ENCODE results near the gene L3MBTL3. TPM values are rescaled to one million over a fixed set of nuclear protein-coding genes. Genes with fewer than 3 reads are reported as not detected.

The L3MBTL3 gene
- total RNA-seq, 1 donor: 41.2 TPM

GRCh38 chr6:130018744-130019325 lies 454 bp downstream of the L3MBTL3 start:
- no peaks in the 10 kb centered on the region for H3K27me3 ChIP-seq (ENCODE audit: insufficient read depth, low read length)
- peaks cover 12% of the 10 kb centered on the region for H3K4me1 ChIP-seq (ENCODE audit: insufficient read depth, low read length)
- no peaks in the 10 kb centered on the region for H3K9me3 ChIP-seq (ENCODE audit: low read depth, low read length)
- peak overlapping the region; percentile 89 for H3K4me3 ChIP-seq (ENCODE audit: low read length)

- Histone ChIP-seq H3K27me3 (ENCODE audit: insufficient read depth, low read length) (no peaks in the 10 kb centered on the region), H3K9me3 (ENCODE audit: low read depth, low read length) (no peaks in the 10 kb centered on the region), H3K4me3 (ENCODE audit: low read length) (peak overlapping the region; percentile 73), H3K4me1 (ENCODE audit: insufficient read depth, low read length) (peaks cover 12% of the 10 kb centered on the region)
These were observed 1.1 kb downstream of the L3MBTL3 start for GRCh38 chr6:130019326-130020072.

- Histone ChIP-seq H3K4me1 (ENCODE audit: insufficient read depth, low read length) (peaks cover 12% of the 10 kb centered on the region), H3K9me3 (ENCODE audit: low read depth, low read length) (no peaks in the 10 kb centered on the region), H3K4me3 (ENCODE audit: low read length) (peak overlapping the region; percentile 61), H3K27me3 (ENCODE audit: insufficient read depth, low read length) (no peaks in the 10 kb centered on the region)
These were observed 1.9 kb downstream of the L3MBTL3 start for GRCh38 chr6:130020073-130020906.

GRCh38 chr6:130020907-130021629 lies 2.7 kb downstream of the L3MBTL3 start:
- H3K4me1 ChIP-seq (ENCODE audit: insufficient read depth, low read length): peaks cover 12% of the 10 kb centered on the region
- no peaks in the 10 kb centered on the region for H3K27me3 ChIP-seq (ENCODE audit: insufficient read depth, low read length)
- no peaks in the 10 kb centered on the region for H3K9me3 ChIP-seq (ENCODE audit: low read depth, low read length)
- H3K4me3 ChIP-seq (ENCODE audit: low read length): peak overlapping the region; percentile 61

GRCh38 chr6:130026859-130027258 lies 8.5 kb downstream of the L3MBTL3 start:
- Histone ChIP-seq H3K4me3 (ENCODE audit: low read length) (no peak overlapping the region), H3K9me3 (ENCODE audit: low read depth, low read length) (no peaks in the 10 kb centered on the region), H3K27me3 (ENCODE audit: insufficient read depth, low read length) (no peaks in the 10 kb centered on the region), H3K4me1 (ENCODE audit: insufficient read depth, low read length) (peaks cover 15% of the 10 kb centered on the region)

GRCh38 chr6:130027948-130028347 lies 9.6 kb downstream of the L3MBTL3 start:
- no peaks in the 10 kb centered on the region for H3K27me3 ChIP-seq (ENCODE audit: insufficient read depth, low read length)
- peaks cover 19% of the 10 kb centered on the region for H3K4me1 ChIP-seq (ENCODE audit: insufficient read depth, low read length)
- no peak overlapping the region for H3K4me3 ChIP-seq (ENCODE audit: low read length)
- H3K9me3 ChIP-seq (ENCODE audit: low read depth, low read length): no peaks in the 10 kb centered on the region

- no peak overlapping the region for H3K4me3 ChIP-seq (ENCODE audit: low read length)
These were observed 10.8 kb downstream of the L3MBTL3 start for GRCh38 chr6:130029163-130029562.

GRCh38 chr6:130032758-130033340 lies 14.5 kb downstream of the L3MBTL3 start:
- Histone ChIP-seq H3K27me3 (ENCODE audit: insufficient read depth, low read length) (no peaks in the 10 kb centered on the region), H3K4me3 (ENCODE audit: low read length) (no peak overlapping the region), H3K9me3 (ENCODE audit: low read depth, low read length) (no peaks in the 10 kb centered on the region), H3K4me1 (ENCODE audit: insufficient read depth, low read length) (peaks cover 30% of the 10 kb centered on the region)

More at GRCh38 chr6:130029163-130029562, 10.8 kb downstream of the L3MBTL3 start:
- Histone ChIP-seq H3K9me3 (ENCODE audit: low read depth, low read length) (no peaks in the 10 kb centered on the region), H3K4me1 (ENCODE audit: insufficient read depth, low read length) (peaks cover 24% of the 10 kb centered on the region), H3K27me3 (ENCODE audit: insufficient read depth, low read length) (no peaks in the 10 kb centered on the region)

GRCh38 chr6:130033949-130034348 lies 15.6 kb downstream of the L3MBTL3 start:
- Histone ChIP-seq H3K4me3 (ENCODE audit: low read length) (no peak overlapping the region), H3K9me3 (ENCODE audit: low read depth, low read length) (no peaks in the 10 kb centered on the region), H3K27me3 (ENCODE audit: insufficient read depth, low read length) (no peaks in the 10 kb centered on the region), H3K4me1 (ENCODE audit: insufficient read depth, low read length) (peaks cover 25% of the 10 kb centered on the region)

- Histone ChIP-seq H3K9me3 (ENCODE audit: low read depth, low read length) (no peaks in the 10 kb centered on the region), H3K27me3 (ENCODE audit: insufficient read depth, low read length) (no peaks in the 10 kb centered on the region), H3K4me1 (ENCODE audit: insufficient read depth, low read length) (peaks cover 19% of the 10 kb centered on the region), H3K4me3 (ENCODE audit: low read length) (no peak overlapping the region)
These were observed 16.2 kb downstream of the L3MBTL3 start for GRCh38 chr6:130034378-130035146.

GRCh38 chr6:130035211-130035610 lies 16.8 kb downstream of the L3MBTL3 start:
- Histone ChIP-seq H3K9me3 (ENCODE audit: low read depth, low read length) (no peaks in the 10 kb centered on the region), H3K27me3 (ENCODE audit: insufficient read depth, low read length) (no peaks in the 10 kb centered on the region), H3K4me1 (ENCODE audit: insufficient read depth, low read length) (peaks cover 15% of the 10 kb centered on the region), H3K4me3 (ENCODE audit: low read length) (no peak overlapping the region)

GRCh38 chr6:130037207-130037811 lies 18.9 kb downstream of the L3MBTL3 start:
- Histone ChIP-seq H3K9me3 (ENCODE audit: low read depth, low read length) (no peaks in the 10 kb centered on the region), H3K4me3 (ENCODE audit: low read length) (no peak overlapping the region), H3K27me3 (ENCODE audit: insufficient read depth, low read length) (no peaks in the 10 kb centered on the region), H3K4me1 (ENCODE audit: insufficient read depth, low read length) (peaks cover 15% of the 10 kb centered on the region)

GRCh38 chr6:130041594-130041993 lies 23.2 kb downstream of the L3MBTL3 start:
- no peak overlapping the region for H3K4me3 ChIP-seq (ENCODE audit: low read length)
- H3K27me3 ChIP-seq (ENCODE audit: insufficient read depth, low read length): no peaks in the 10 kb centered on the region
- no peaks in the 10 kb centered on the region for H3K9me3 ChIP-seq (ENCODE audit: low read depth, low read length)
- no peaks in the 10 kb centered on the region for H3K4me1 ChIP-seq (ENCODE audit: insufficient read depth, low read length)

All from mononuclear cell (primary cell).